Hepatocyte (in vitro differentiated cells): ENCODE measurements around the gene OVCH2. TPM values are rescaled to one million over a fixed set of nuclear protein-coding genes. Genes with fewer than 3 reads are reported as not detected.

Source experiments
- DNase-seq: peaks from one replicate; pipeline ENCODE4 v3.0.0-alpha.2; 2016; ENCODE audit warnings: low spot score
- H2AFZ ChIP-seq: fragments of 200-600 bp; sonication (generic); 2 replicates; pipeline ENCODE4 v1.6.0; 2016; ENCODE audit warnings: antibody characterized with exemption, mild to moderate bottlenecking
- H3K27ac ChIP-seq: fragments of 200-600 bp; sonication (generic); 2 replicates; pipeline ENCODE4 v1.5.1; 2016; ENCODE audit warnings: mild to moderate bottlenecking
- H3K27me3 ChIP-seq: fragments of 200-600 bp; sonication (generic); 2 replicates; pipeline ENCODE4 v1.6.1; 2016
- H3K36me3 ChIP-seq: fragments of 200-600 bp; sonication (generic); replicated peaks from 2 replicates; pipeline ENCODE4 v1.5.1; 2016; ENCODE audit warnings: low read depth; ENCODE audit not compliant: insufficient read depth
- H3K4me1 ChIP-seq: fragments of 200-600 bp; sonication (generic); 2 replicates; pipeline ENCODE4 v1.5.1; 2016; ENCODE audit warnings: mild to moderate bottlenecking, moderate library complexity; ENCODE audit not compliant: insufficient read depth
- H3K4me2 ChIP-seq: fragments of 200-600 bp; sonication (generic); 2 replicates; pipeline ENCODE4 v1.6.0; 2016
- H3K4me3 ChIP-seq: fragments of 200-600 bp; sonication (generic); 2 replicates; pipeline ENCODE4 v1.5.1; 2016; ENCODE audit warnings: mild to moderate bottlenecking
- H3K79me2 ChIP-seq: fragments of 200-600 bp; sonication (generic); 2 replicates; pipeline ENCODE4 v1.6.0; 2017; ENCODE audit warnings: mild to moderate bottlenecking
- H3K9me2 ChIP-seq: fragments of 200-600 bp; sonication (generic); replicated peaks from 2 replicates; pipeline ENCODE4 v1.6.0; 2017; ENCODE audit warnings: mild to moderate bottlenecking; ENCODE audit not compliant: insufficient read depth
- H3K9me3 ChIP-seq: fragments of 200-600 bp; sonication (generic); 2 replicates; pipeline ENCODE4 v1.5.1; 2016; ENCODE audit warnings: low read depth, mild to moderate bottlenecking
- H4K20me1 ChIP-seq: fragments of 200-600 bp; sonication (generic); 2 replicates; pipeline ENCODE4 v1.6.0; 2016; ENCODE audit warnings: mild to moderate bottlenecking; ENCODE audit not compliant: insufficient read depth, poor library complexity, severe bottlenecking
- CTCF ChIP-seq: fragments of 200-600 bp; sonication (generic); IDR thresholded peaks from 2 replicates; pipeline ENCODE4 v1.5.1; 2016; ENCODE audit warnings: antibody characterized with exemption, mild to moderate bottlenecking; ENCODE audit not compliant: poor library complexity
- EZH2 ChIP-seq: fragments of 200-600 bp; sonication (generic); IDR thresholded peaks from 2 replicates; pipeline ENCODE4 v1.6.1; 2016; ENCODE audit warnings: antibody characterized with exemption, mild to moderate bottlenecking, borderline replicate concordance
- EZH2phosphoT487 ChIP-seq: fragments of 200-600 bp; sonication (generic); IDR thresholded peaks from one replicate; pipeline ENCODE4 v1.6.1; 2018; ENCODE audit warnings: antibody characterized with exemption, mild to moderate bottlenecking, low read depth, moderate library complexity; ENCODE audit not compliant: unreplicated experiment, severe bottlenecking
- WGBS: methylation state at CpG from one replicate; pipeline ENCODE4 v1.1.6; 2016; ENCODE audit warnings: low lambda C conversion rate; ENCODE audit errors: missing lambda C conversion rate; 5-methylcytosine and 5-hydroxymethylcytosine counted together
- polyA plus RNA-seq: library from polyadenylated mRNA; unstranded; fragments of >200 nt; fragmentation: Nextera tagmentation; extraction: Ambion mirVana; gene quantifications from 2 replicates; pipeline ENCODE4 v1.2.1, GENCODE V29; 2016
- total RNA-seq: library from RNA; depleted of rRNA; stranded (reverse); fragments of >200 nt; gene quantifications from 2 replicates; pipeline ENCODE4 v1.2.3, GENCODE V29; 2014

OVCH2 gene
- total and polyA plus RNA-seq, 2 experiments from 2014 or later: 0.51 to 0.63 TPM

DNA sequence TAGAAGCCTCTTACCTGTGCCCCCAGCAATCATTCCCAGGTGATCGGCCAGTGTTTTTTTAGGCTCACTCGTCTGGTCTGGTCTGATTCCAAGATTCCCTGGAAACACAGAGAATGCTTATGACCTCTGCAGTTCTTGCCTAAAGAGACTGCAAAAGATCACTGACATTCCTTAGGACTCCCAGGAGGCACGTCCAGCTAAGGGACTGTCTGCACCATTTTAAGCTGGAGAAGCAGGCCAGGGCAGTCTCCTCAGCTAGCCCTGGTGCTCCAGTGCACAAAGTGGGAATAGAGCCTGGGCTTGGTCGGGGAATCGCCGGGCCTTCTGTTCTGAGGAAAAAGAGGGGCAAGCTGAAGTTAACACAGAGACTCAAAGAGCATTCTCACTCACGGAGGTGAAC is 37.8 kb downstream of the OVCH2 start:
- no peaks in the 10 kb centered on the region for H3K36me3 ChIP-seq
- 81% methylated on average over 7 of the region's 7 CpGs for WGBS
- no peak overlapping the region for H3K4me2 ChIP-seq
- H3K9me2 ChIP-seq: no peaks in the 10 kb centered on the region
- H2AFZ ChIP-seq: no peak overlapping the region
- H3K9me3 ChIP-seq: no peaks in the 10 kb centered on the region
- H3K27ac ChIP-seq: no peak overlapping the region
- DNase-seq: no peak
- H3K27me3 ChIP-seq: no peaks in the 10 kb centered on the region
- no peak overlapping the region for H3K4me3 ChIP-seq
- no peaks in the 10 kb centered on the region for H4K20me1 ChIP-seq
- peaks cover 26% of the 10 kb centered on the region for H3K4me1 ChIP-seq
- no peaks in the 10 kb centered on the region for H3K79me2 ChIP-seq
- TF ChIP-seq EZH2: no peak
- no peak for TF ChIP-seq EZH2phosphoT487
- no peak for TF ChIP-seq CTCF

DNA sequence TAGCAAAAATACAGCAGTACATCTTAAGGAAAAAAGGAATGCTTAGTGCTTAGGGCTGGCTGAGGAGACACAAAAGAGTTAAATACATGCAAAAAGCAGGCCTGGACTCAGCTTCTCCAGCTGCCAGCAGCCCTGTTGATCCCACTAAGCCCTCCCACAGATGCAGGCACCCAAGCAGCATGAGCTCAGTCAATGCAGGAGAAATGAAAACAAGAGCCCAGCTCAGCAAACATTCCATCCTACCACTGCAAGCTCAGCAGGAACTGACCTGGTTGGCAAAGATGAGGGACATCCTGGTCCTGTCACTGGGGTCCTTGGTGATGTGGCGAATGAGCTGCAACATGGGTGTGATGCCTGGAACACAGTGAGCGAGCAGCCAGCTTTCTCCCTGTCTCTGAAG is 38.8 kb downstream of the OVCH2 start:
- H3K79me2 ChIP-seq: no peaks in the 10 kb centered on the region
- no peak overlapping the region for H3K27ac ChIP-seq
- TF ChIP-seq EZH2phosphoT487 (no peak), EZH2 (no peak), CTCF (no peak)
- no peaks in the 10 kb centered on the region for H4K20me1 ChIP-seq
- H3K36me3 ChIP-seq: no peaks in the 10 kb centered on the region
- H3K27me3 ChIP-seq: no peaks in the 10 kb centered on the region
- no peaks in the 10 kb centered on the region for H3K9me2 ChIP-seq
- H3K9me3 ChIP-seq: no peaks in the 10 kb centered on the region
- H3K4me3 ChIP-seq: no peak overlapping the region
- H3K4me1 ChIP-seq: peaks cover 18% of the 10 kb centered on the region
- no peak overlapping the region for H3K4me2 ChIP-seq
- no peak overlapping the region for H2AFZ ChIP-seq
- WGBS: 83% methylated on average over 2 of the region's 2 CpGs
- no peak for DNase-seq

- Histone ChIP-seq H3K27ac (no peak overlapping the region), H3K4me3 (no peak overlapping the region), H3K36me3 (no peaks in the 10 kb centered on the region), H3K9me2 (no peaks in the 10 kb centered on the region), H3K27me3 (no peaks in the 10 kb centered on the region), H3K9me3 (no peaks in the 10 kb centered on the region), H3K4me1 (peaks cover 7% of the 10 kb centered on the region), H3K4me2 (no peak overlapping the region), H3K79me2 (no peaks in the 10 kb centered on the region), H2AFZ (no peak overlapping the region), H4K20me1 (no peaks in the 10 kb centered on the region)
- WGBS: 96% methylated on average over 7 of the region's 7 CpGs
- DNase-seq: no peak
- TF ChIP-seq CTCF (no peak), EZH2 (no peak), EZH2phosphoT487 (no peak)
Measured at GRCh38 chr11:7666292-7666866, 39.9 kb downstream of the OVCH2 start.
